ENCODE measurements around the gene NOP14. TPM values are rescaled to one million over a fixed set of nuclear protein-coding genes. Genes with fewer than 3 reads are reported as not detected.
A peak's percentile ranks its signal among the peaks of the same experiment; 100 is the strongest.

NOP14 gene
- total and polyA plus RNA-seq, 4 donors: 6.1 to 16.9 (median 14.4) TPM

DNA sequence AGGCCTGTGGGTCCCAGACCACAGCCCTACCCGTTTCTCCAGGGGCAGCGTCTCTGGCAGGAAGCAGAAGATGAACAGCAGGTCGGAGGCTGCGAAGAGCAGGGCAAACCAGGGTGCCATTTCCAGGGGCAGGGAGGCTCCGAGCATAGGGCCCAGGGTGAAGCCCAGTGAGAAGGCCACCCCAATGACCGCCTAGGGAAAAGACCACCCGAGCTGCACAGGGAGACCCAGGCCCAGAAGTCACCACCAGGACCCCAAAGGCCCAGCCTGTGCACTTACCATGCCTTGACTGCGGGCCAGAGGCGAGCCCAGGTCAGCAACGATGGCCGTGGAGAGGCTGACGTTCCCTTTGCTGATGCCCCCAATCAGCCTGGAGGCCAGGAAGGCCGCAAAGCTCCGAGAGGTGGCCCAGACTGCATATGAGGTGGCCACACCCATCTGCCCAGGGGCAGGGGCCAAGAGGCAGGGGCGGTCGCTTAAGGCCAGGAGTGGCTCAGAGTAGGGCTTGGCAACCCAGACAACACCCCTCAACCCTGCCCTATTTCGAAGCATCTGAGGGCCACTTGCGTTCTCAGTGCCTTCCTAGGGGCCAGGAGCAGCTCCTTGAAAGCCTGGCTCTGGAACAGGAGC lies 30.8 kb downstream of the NOP14 start:
- WGBS (ENCODE audit: insufficient coverage): 85% methylated on average over 18 of the region's 18 CpGs
- peak overlapping the region; percentile 15 for H3K27ac ChIP-seq (ENCODE audit: low read depth, low read length)
- no peaks in the 10 kb centered on the region for H3K27me3 ChIP-seq (ENCODE audit: control insufficient read depth, insufficient read depth, low read length)
- peaks cover 46% of the 10 kb centered on the region for H3K4me1 ChIP-seq (ENCODE audit: control insufficient read depth, insufficient read depth, low read length)
- no peak for DNase-seq (ENCODE audit: low read depth in 4 of 6, low spot score in 6 of 6)
- no peaks in the 10 kb centered on the region for H3K9me3 ChIP-seq (ENCODE audit: control insufficient read depth, insufficient read depth, low read length)
- H3K4me3 ChIP-seq (ENCODE audit: low read depth, low read length): no peak overlapping the region
- peaks cover 72% of the 10 kb centered on the region for H3K36me3 ChIP-seq (ENCODE audit: control insufficient read depth, insufficient read depth, low read length)

DNA sequence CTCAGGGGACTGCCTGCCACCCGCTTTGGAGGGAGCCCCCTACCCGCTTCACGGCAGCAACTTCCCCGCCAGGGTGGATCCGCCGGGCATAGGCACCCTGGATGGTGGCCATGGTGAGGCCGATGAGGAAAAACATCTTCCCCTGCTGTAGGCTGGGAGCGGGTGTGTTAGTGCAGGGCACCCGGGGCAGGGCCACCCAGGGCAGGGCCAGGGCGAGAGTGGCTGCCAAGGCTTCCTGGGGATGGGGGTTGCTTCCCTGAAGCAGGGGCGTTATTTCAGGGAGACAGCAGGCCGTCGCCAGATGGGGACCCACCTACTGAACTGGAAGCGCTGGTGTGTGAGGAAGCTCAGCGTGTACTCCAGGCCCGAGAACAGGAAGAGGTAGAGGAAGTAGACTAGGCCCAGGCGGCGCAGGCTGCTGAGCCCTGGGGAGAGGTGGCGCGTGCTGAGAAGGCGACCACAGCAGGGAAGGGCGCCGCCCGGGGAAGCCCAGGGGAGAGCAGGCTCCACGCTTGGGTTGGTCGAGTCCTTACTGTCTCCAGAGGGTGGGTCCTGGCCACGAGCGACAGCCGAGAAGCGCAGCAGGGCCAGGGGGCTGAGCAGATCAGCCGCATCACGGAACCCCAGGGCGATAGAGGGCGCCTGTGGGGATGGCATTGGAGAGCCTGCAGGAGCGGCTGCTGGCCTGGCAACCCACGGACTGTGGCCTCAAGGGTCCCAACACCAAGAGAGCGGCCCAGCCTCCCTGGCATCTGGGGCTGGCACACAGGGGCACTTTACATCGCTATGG lies 31.5 kb downstream of the NOP14 start:
- H3K4me3 ChIP-seq (ENCODE audit: low read depth, low read length): no peak overlapping the region
- DNase-seq (ENCODE audit: low read depth in 4 of 6, low spot score in 6 of 6): peak in 1 of 6 donors; percentile 2
- peaks cover 44% of the 10 kb centered on the region for H3K4me1 ChIP-seq (ENCODE audit: control insufficient read depth, insufficient read depth, low read length)
- H3K27me3 ChIP-seq (ENCODE audit: control insufficient read depth, insufficient read depth, low read length): no peaks in the 10 kb centered on the region
- no peaks in the 10 kb centered on the region for H3K9me3 ChIP-seq (ENCODE audit: control insufficient read depth, insufficient read depth, low read length)
- 79% methylated on average over 33 of the region's 38 CpGs for WGBS (ENCODE audit: insufficient coverage)
- no peak overlapping the region for H3K27ac ChIP-seq (ENCODE audit: low read depth, low read length)
- H3K36me3 ChIP-seq (ENCODE audit: control insufficient read depth, insufficient read depth, low read length): peaks cover 72% of the 10 kb centered on the region

DNA sequence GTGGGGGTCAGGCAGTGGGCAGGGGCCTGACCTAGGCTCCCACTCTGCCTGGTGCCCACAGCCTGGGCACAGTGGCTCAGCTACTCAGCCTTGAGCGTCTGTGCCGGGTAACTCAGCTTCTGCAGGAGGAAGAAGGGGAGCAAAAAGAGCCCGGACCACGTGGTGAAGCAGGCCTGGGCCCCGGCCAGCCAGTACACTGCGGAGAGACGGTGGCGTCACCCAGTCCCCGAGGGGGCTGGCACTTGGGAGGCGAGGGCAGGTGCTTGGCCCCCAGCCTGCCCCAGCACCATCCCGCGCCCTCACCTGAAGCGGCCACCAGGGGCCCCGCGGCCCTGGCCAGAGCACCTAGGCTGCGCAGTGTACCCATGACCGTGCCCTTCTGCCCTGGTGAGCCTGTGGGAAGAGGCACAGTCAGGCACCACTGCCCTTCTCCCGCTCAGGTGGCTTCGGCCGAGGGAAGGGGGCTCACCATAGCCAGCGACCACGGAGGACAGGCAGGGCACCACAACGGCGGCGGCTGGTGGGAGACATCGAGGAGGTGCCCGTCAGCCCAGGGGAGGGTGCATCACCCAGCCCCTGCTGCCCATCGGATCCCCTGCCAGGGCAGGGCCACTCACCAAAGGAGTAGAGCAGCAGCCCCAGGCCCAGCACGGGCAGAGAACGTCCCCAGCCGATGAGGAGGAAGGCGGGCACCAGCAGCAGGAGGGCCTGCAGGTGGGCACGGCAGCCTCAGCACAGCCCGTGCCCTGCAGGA lies 32.3 kb downstream of the NOP14 start:
- 87% methylated on average over 34 of the region's 34 CpGs for WGBS (ENCODE audit: insufficient coverage)
- DNase-seq (ENCODE audit: low read depth in 4 of 6, low spot score in 6 of 6): no peak
- Histone ChIP-seq H3K27ac (ENCODE audit: low read depth, low read length) (no peak overlapping the region), H3K9me3 (ENCODE audit: control insufficient read depth, insufficient read depth, low read length) (no peaks in the 10 kb centered on the region), H3K36me3 (ENCODE audit: control insufficient read depth, insufficient read depth, low read length) (peaks cover 76% of the 10 kb centered on the region), H3K4me1 (ENCODE audit: control insufficient read depth, insufficient read depth, low read length) (peaks cover 37% of the 10 kb centered on the region), H3K27me3 (ENCODE audit: control insufficient read depth, insufficient read depth, low read length) (no peaks in the 10 kb centered on the region), H3K4me3 (ENCODE audit: low read depth, low read length) (no peak overlapping the region)

DNA sequence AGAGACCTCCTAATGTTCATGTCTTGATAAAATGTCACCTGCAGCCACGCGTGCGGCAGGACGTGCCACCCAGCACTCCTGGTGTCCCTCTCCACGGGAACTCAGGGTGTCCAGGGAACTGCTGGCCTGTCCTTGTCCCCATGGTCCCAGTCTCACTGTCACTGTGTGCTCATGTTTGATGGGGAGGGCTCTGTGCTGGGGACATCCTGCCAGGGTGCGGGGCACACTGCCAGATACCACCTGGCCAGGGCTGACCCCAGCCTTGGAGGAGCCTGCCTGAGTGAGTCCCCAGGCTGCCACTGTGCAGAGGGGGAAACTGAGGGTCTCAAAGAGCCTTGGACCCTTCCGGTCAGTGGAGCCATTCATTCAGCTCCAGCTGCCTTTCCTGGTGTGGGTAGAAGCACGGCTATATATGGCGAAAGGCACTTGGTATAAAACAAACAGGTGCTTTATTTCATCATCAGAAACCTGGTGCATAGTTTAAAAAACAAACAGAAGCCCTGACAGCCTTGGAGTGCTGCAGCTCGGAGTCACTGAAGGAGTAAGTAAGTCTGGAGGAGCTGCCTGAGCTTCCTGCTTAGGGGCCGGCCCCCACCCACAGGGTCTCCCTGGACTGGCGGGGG lies 33.0 kb downstream of the NOP14 start:
- peaks cover 81% of the 10 kb centered on the region for H3K36me3 ChIP-seq (ENCODE audit: control insufficient read depth, insufficient read depth, low read length)
- H3K27ac ChIP-seq (ENCODE audit: low read depth, low read length): no peak overlapping the region
- peaks cover 30% of the 10 kb centered on the region for H3K4me1 ChIP-seq (ENCODE audit: control insufficient read depth, insufficient read depth, low read length)
- no peaks in the 10 kb centered on the region for H3K27me3 ChIP-seq (ENCODE audit: control insufficient read depth, insufficient read depth, low read length)
- no peak for DNase-seq (ENCODE audit: low read depth in 4 of 6, low spot score in 6 of 6)
- 90% methylated on average over 10 of the region's 12 CpGs for WGBS (ENCODE audit: insufficient coverage)
- no peaks in the 10 kb centered on the region for H3K9me3 ChIP-seq (ENCODE audit: control insufficient read depth, insufficient read depth, low read length)
- no peak overlapping the region for H3K4me3 ChIP-seq (ENCODE audit: low read depth, low read length)

GRCh38 chr4:2929469-2929868 lies 33.7 kb downstream of the NOP14 start:
- no peak overlapping the region for H3K27ac ChIP-seq (ENCODE audit: low read depth, low read length)
- H3K36me3 ChIP-seq (ENCODE audit: control insufficient read depth, insufficient read depth, low read length): peaks cover 88% of the 10 kb centered on the region
- no peak for DNase-seq (ENCODE audit: low read depth in 4 of 6, low spot score in 6 of 6)
- WGBS (ENCODE audit: insufficient coverage): 90% methylated on average over 16 of the region's 16 CpGs
- H3K27me3 ChIP-seq (ENCODE audit: control insufficient read depth, insufficient read depth, low read length): no peaks in the 10 kb centered on the region
- no peak overlapping the region for H3K4me3 ChIP-seq (ENCODE audit: low read depth, low read length)
- peaks cover 32% of the 10 kb centered on the region for H3K4me1 ChIP-seq (ENCODE audit: control insufficient read depth, insufficient read depth, low read length)
- H3K9me3 ChIP-seq (ENCODE audit: control insufficient read depth, insufficient read depth, low read length): no peaks in the 10 kb centered on the region

DNA sequence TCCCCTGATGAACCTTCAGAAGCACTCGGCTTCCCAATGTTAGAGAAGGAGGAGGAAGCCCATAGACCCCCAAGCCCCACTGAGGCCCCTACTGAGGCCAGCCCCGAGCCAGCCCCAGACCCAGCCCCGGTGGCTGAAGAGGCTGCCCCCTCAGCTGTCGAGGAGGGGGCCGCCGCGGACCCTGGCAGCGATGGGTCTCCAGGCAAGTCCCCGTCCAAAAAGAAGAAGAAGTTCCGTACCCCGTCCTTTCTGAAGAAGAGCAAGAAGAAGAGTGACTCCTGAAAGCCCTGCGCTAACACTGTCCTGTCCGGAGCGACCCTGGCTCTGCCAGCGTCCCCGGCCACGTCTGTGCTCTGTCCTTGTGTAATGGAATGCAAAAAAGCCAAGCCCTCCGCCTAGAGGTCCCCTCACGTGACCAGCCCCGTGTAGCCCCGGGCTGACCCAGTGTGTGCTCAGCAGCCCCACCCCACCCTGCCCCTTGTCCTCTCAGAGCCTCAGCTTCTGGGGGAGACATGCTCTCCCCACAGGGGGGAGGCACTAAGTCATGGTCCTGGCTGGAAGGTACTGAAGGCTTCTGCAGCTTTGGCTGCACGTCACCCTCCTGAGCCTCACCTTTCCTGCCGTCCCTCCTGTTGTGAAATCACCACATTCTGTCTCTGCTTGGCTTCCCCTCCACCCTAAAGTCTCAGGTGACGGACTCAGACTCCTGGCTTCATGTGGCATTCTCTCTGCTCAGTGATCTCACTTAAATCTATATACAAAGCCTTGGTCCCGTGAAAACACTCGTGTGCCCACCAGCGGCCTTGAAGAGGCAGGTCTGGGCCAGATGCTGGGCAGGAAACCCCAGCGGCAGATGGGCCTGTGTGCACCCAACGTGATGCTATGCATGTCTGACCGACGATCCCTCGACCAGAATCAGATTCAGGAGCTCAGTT lies 34.7 kb downstream of the NOP14 start:
- DNase-seq (ENCODE audit: low read depth in 4 of 6, low spot score in 6 of 6): no peak
- H3K27ac ChIP-seq (ENCODE audit: low read depth, low read length): no peak overlapping the region

DNA sequence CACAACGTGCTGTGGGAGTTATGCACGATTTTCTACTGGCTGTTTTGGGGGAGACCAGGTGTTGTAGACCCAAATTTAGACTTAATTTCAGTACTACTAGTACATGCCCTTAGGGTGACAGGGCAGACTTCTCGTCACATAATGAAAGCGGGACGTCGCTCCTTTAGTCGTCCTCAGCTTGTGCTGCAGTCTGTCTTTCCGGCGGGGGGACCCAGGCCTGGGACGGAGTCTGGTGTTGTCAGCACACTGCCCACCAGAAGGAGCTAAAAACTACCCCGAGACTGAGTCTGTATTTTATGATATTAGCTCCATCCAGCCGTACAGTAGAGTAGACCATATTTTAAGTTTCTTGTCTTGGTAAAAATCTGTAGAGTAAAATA lies 35.5 kb downstream of the NOP14 start:
- H3K4me3 ChIP-seq (ENCODE audit: low read depth, low read length): no peak overlapping the region
- H3K4me1 ChIP-seq (ENCODE audit: control insufficient read depth, insufficient read depth, low read length): peaks cover 33% of the 10 kb centered on the region
- peaks cover 95% of the 10 kb centered on the region for H3K36me3 ChIP-seq (ENCODE audit: control insufficient read depth, insufficient read depth, low read length)
- 90% methylated on average over 9 of the region's 12 CpGs for WGBS (ENCODE audit: insufficient coverage)
- no peaks in the 10 kb centered on the region for H3K27me3 ChIP-seq (ENCODE audit: control insufficient read depth, insufficient read depth, low read length)
- no peaks in the 10 kb centered on the region for H3K9me3 ChIP-seq (ENCODE audit: control insufficient read depth, insufficient read depth, low read length)
- no peak for DNase-seq (ENCODE audit: low read depth in 4 of 6, low spot score in 6 of 6)
- H3K27ac ChIP-seq (ENCODE audit: low read depth, low read length): no peak overlapping the region

More for the DNA sequence above, 34.7 kb downstream of the NOP14 start:
- WGBS (ENCODE audit: insufficient coverage): 87% methylated on average over 27 of the region's 32 CpGs
- H3K27me3 ChIP-seq (ENCODE audit: control insufficient read depth, insufficient read depth, low read length): no peaks in the 10 kb centered on the region
- no peaks in the 10 kb centered on the region for H3K9me3 ChIP-seq (ENCODE audit: control insufficient read depth, insufficient read depth, low read length)
- H3K36me3 ChIP-seq (ENCODE audit: control insufficient read depth, insufficient read depth, low read length): peaks cover 95% of the 10 kb centered on the region
- no peak overlapping the region for H3K4me3 ChIP-seq (ENCODE audit: low read depth, low read length)
- peaks cover 36% of the 10 kb centered on the region for H3K4me1 ChIP-seq (ENCODE audit: control insufficient read depth, insufficient read depth, low read length)

GRCh38 chr4:2927016-2927695 lies 36.0 kb downstream of the NOP14 start:
- peaks cover 90% of the 10 kb centered on the region for H3K36me3 ChIP-seq (ENCODE audit: control insufficient read depth, insufficient read depth, low read length)
- H3K4me3 ChIP-seq (ENCODE audit: low read depth, low read length): no peak overlapping the region
- 90% methylated on average over 11 of the region's 18 CpGs for WGBS (ENCODE audit: insufficient coverage)
- H3K27ac ChIP-seq (ENCODE audit: low read depth, low read length): no peak overlapping the region
- peaks cover 28% of the 10 kb centered on the region for H3K4me1 ChIP-seq (ENCODE audit: control insufficient read depth, insufficient read depth, low read length)
- no peaks in the 10 kb centered on the region for H3K9me3 ChIP-seq (ENCODE audit: control insufficient read depth, insufficient read depth, low read length)
- H3K27me3 ChIP-seq (ENCODE audit: control insufficient read depth, insufficient read depth, low read length): no peaks in the 10 kb centered on the region
- no peak for DNase-seq (ENCODE audit: low read depth in 4 of 6, low spot score in 6 of 6)
